Ecto neural progenitor cell (in vitro differentiated cells): ENCODE results near the gene COX7B2.
A peak's percentile ranks its signal among the peaks of the same experiment; 100 is the strongest.

Experiments
- DNase-seq: peaks from one replicate; pipeline ENCODE4 v3.0.0-alpha.2; 2018; ENCODE audit warnings: low spot score

The COX7B2 gene

GRCh38 chr4:46909078-46909477 is at the start of gene COX7B2:
Gene COX7B2 (minus strand): TSS chr4:46909245. CDS start chr4:46735192, 174,053 bp downstream.
- no peak for DNase-seq

- DNase-seq: no peak
Measured at GRCh38 chr4:46956451-46956850, 47.4 kb upstream of the COX7B2 start.

GRCh38 chr4:46955601-46956000 is 46.6 kb upstream of the COX7B2 start:
- DNase-seq: no peak

GRCh38 chr4:46954643-46955042 is 45.6 kb upstream of the COX7B2 start:
- no peak for DNase-seq

GRCh38 chr4:46953564-46953963 is 44.5 kb upstream of the COX7B2 start:
- no peak for DNase-seq

GRCh38 chr4:46952451-46952850 is 43.4 kb upstream of the COX7B2 start:
- no peak for DNase-seq

GRCh38 chr4:46950826-46951225 is 41.8 kb upstream of the COX7B2 start:
- DNase-seq: no peak

- DNase-seq: no peak
Measured at GRCh38 chr4:46949822-46950221, 40.8 kb upstream of the COX7B2 start.

- DNase-seq: no peak
Measured at GRCh38 chr4:46947541-46947940, 38.5 kb upstream of the COX7B2 start.

- DNase-seq: no peak
Measured at GRCh38 chr4:46946919-46947536, 38.0 kb upstream of the COX7B2 start.

- DNase-seq: no peak
Measured at GRCh38 chr4:46945062-46945461, 36.0 kb upstream of the COX7B2 start.

- DNase-seq: no peak
Measured at GRCh38 chr4:46944345-46944744, 35.3 kb upstream of the COX7B2 start.

- no peak for DNase-seq
Measured at GRCh38 chr4:46937493-46937892, 28.4 kb upstream of the COX7B2 start.

GRCh38 chr4:46934726-46935125 is 25.7 kb upstream of the COX7B2 start:
- DNase-seq: no peak

- no peak for DNase-seq
Measured at GRCh38 chr4:46933686-46934085, 24.6 kb upstream of the COX7B2 start.

- DNase-seq: peak; percentile 44
Measured at GRCh38 chr4:46931981-46932380, 22.9 kb upstream of the COX7B2 start.

- no peak for DNase-seq
Measured at GRCh38 chr4:46930891-46931290, 21.8 kb upstream of the COX7B2 start.

GRCh38 chr4:46927201-46927600 is 18.2 kb upstream of the COX7B2 start:
- DNase-seq: no peak

- no peak for DNase-seq
Measured at GRCh38 chr4:46924789-46925529, 15.9 kb upstream of the COX7B2 start.

GRCh38 chr4:46922205-46922604 is 13.2 kb upstream of the COX7B2 start:
- no peak for DNase-seq

GRCh38 chr4:46908148-46908547 is 897 bp downstream of the COX7B2 start:
- DNase-seq: no peak

- no peak for DNase-seq
Measured at GRCh38 chr4:46900082-46900481, 9.0 kb downstream of the COX7B2 start.

GRCh38 chr4:46894826-46895225 is 14.2 kb downstream of the COX7B2 start:
- no peak for DNase-seq

- DNase-seq: no peak
Measured at GRCh38 chr4:46890056-46890455, 19.0 kb downstream of the COX7B2 start.
